Keratinocyte (primary cell): Measurements from ENCODE around the gene PPP1R1C. TPM values are rescaled to one million over a fixed set of nuclear protein-coding genes. Genes with fewer than 3 reads are reported as not detected.

Experiments used
- DNase-seq: peaks from one replicate; pipeline ENCODE4 v3.0.0-alpha.2; 2011; ENCODE audit warnings: low read depth, missing footprints, low spot score
- FAIRE-seq: peaks from 2 replicates; lab custom pipeline; 2011; peaks lifted over from hg19 to GRCh38; lab: Jason Lieb, UNC
- H2AFZ ChIP-seq: 2 replicates; pipeline ENCODE4 v1.6.0; 2012; ENCODE audit warnings: low read length, control low read depth, inconsistent platforms; ENCODE audit not compliant: control insufficient read depth
- H3K27ac ChIP-seq: 2 replicates; pipeline ENCODE4 v1.5.1; 2011; ENCODE audit warnings: low read length; ENCODE audit not compliant: control insufficient read depth, insufficient read depth
- H3K27me3 ChIP-seq: 3 replicates; pipeline ENCODE4 v1.6.0; 2011; ENCODE audit warnings: low read length; ENCODE audit not compliant: control insufficient read depth, insufficient read depth; ENCODE audit errors: extremely low read depth
- H3K36me3 ChIP-seq, 2 experiments: 2 replicates in 1 of 2; 3 replicates in 1 of 2; pipeline ENCODE4 v1.5.1; 2011; ENCODE audit warnings: low read length in 2 of 2, mild to moderate bottlenecking in 1 of 2; ENCODE audit not compliant: control insufficient read depth in 2 of 2, insufficient read depth in 2 of 2; ENCODE audit errors: extremely low read depth in 1 of 2
- H3K4me1 ChIP-seq: 3 replicates; pipeline ENCODE4 v1.5.1; 2011; ENCODE audit warnings: low read length; ENCODE audit not compliant: control insufficient read depth, insufficient read depth; ENCODE audit errors: extremely low read depth
- H3K4me2 ChIP-seq: 3 replicates; pipeline ENCODE4 v1.6.0; 2011; ENCODE audit warnings: low read depth, low read length; ENCODE audit not compliant: control insufficient read depth, insufficient read depth; ENCODE audit errors: extremely low read depth
- H3K4me3 ChIP-seq, 3 experiments: fragments of 200-600 bp in 1 of 3; sonication (generic) in 1 of 3; 2 replicates in 2 of 3; 3 replicates in 1 of 3; pipeline ENCODE4 v1.5.1; 2011 to 2016; ENCODE audit warnings: low read length in 3 of 3, mild to moderate bottlenecking in 3 of 3, control low read depth in 2 of 3, inconsistent platforms in 1 of 3, low read depth in 1 of 3, mixed read lengths in 1 of 3, mixed run types in 1 of 3, moderate library complexity in 1 of 3; ENCODE audit not compliant: control insufficient read depth in 2 of 3, insufficient read depth in 2 of 3; ENCODE audit errors: extremely low read depth in 1 of 3
- H3K79me2 ChIP-seq: 2 replicates; pipeline ENCODE4 v1.6.0; 2012; ENCODE audit warnings: low read length; ENCODE audit not compliant: control insufficient read depth, insufficient read depth
- H3K9ac ChIP-seq: 3 replicates; pipeline ENCODE4 v1.6.0; 2011; ENCODE audit warnings: low read length; ENCODE audit not compliant: control insufficient read depth, insufficient read depth; ENCODE audit errors: extremely low read depth
- H3K9me1 ChIP-seq: 3 replicates; pipeline ENCODE4 v1.6.0; 2011; ENCODE audit warnings: low read length; ENCODE audit not compliant: control insufficient read depth, insufficient read depth; ENCODE audit errors: extremely low read depth
- H3K9me3 ChIP-seq: 2 replicates; pipeline ENCODE4 v1.5.1; 2012; ENCODE audit warnings: low read depth, low read length; ENCODE audit not compliant: control insufficient read depth
- H4K20me1 ChIP-seq: 3 replicates; pipeline ENCODE4 v1.6.0; 2011; ENCODE audit warnings: low read length; ENCODE audit not compliant: control insufficient read depth, insufficient read depth; ENCODE audit errors: extremely low read depth
- CTCF ChIP-seq, 3 experiments: IDR thresholded peaks in 1 of 3; conservative IDR thresholded peaks in 1 of 3; optimal IDR thresholded peaks in 1 of 3; 2 replicates in 2 of 3; 3 replicates in 1 of 3; pipeline versions ENCODE3 to v1.5.1; 2011; ENCODE audit warnings: low read length in 3 of 3, mild to moderate bottlenecking in 3 of 3, moderate library complexity in 2 of 3, control low read depth in 1 of 3, inconsistent platforms in 1 of 3; ENCODE audit not compliant: insufficient read depth in 2 of 3; ENCODE audit errors: extremely low read depth in 1 of 3
- EZH2 ChIP-seq: IDR thresholded peaks from one replicate; pipeline ENCODE4 v1.6.1; 2012; ENCODE audit warnings: inconsistent platforms, mild to moderate bottlenecking, low read length, moderate library complexity
- dilution Hi-C: fragments of 300-500 bp; cut with MboI; formaldehyde crosslinking; loops from one replicate; pipeline ENCODE4 v1.7.0; 2020; ENCODE audit warnings: low sequenced_read_pairs; ENCODE audit not compliant: extremely low pct_ligation_motif_present
- polyA plus RNA-seq, 5 experiments: library from polyadenylated mRNA; depleted of rRNA in 3 of 5; stranded (reverse) in 3 of 5; stranded (forward) in 1 of 5; unstranded in 1 of 5; fragments of >200 nt; gene quantifications; 1 replicate in 1 of 5; 2 replicates in 3 of 5; 3 replicates in 1 of 5; pipeline versions ENCODE4 v1.2.1 to v1.2.3, GENCODE V29; 2011 to 2012; ENCODE audit warnings: missing spikeins in 2 of 5, low read depth in 1 of 5, low replicate concordance in 1 of 5

PPP1R1C gene
- polyA plus RNA-seq, 1 donor (not counting 4 experiments of a cell fraction or from before 2014, with no cell fraction given) = 4.3 TPM

- H4K20me1 ChIP-seq = no peaks in the 10 kb centered on the region
- dilution Hi-C loops = no loop called here
- H3K4me2 ChIP-seq = peak overlapping the region; percentile 11
- FAIRE-seq (no peak), DNase-seq (no peak)
- H3K27ac ChIP-seq = no peak overlapping the region
- H3K4me3 ChIP-seq = no peak overlapping the region
- no peaks in the 10 kb centered on the region for H3K79me2 ChIP-seq
- peak overlapping the region; percentile 37 for H2AFZ ChIP-seq
- no peaks in the 10 kb centered on the region for H3K9me1 ChIP-seq
- no peaks in the 10 kb centered on the region for H3K27me3 ChIP-seq
- no peak overlapping the region for H3K9ac ChIP-seq
- TF ChIP-seq EZH2 = no peak
- TF ChIP-seq CTCF (optimal IDR thresholded peaks at IDR 0.05 in 1 of 3, IDR thresholded peaks at IDR 0.05 in 1 of 3, conservative IDR thresholded peaks at IDR 0.05 in 1 of 3; ENCODE audit: extremely low read depth in 1 of 3, insufficient read depth in 2 of 3, low read length in 3 of 3) = no peak
- H3K36me3 ChIP-seq = no peaks in the 10 kb centered on the region
- H3K4me1 ChIP-seq = peaks cover 21% of the 10 kb centered on the region
- H3K9me3 ChIP-seq = no peaks in the 10 kb centered on the region
These were observed 83.2 kb downstream of the PPP1R1C start for GRCh38 chr2:182068811-182069210.

GRCh38 chr2:182069416-182069815 is 83.8 kb downstream of the PPP1R1C start:
- no peak overlapping the region for H3K4me2 ChIP-seq

More at GRCh38 chr2:182069416-182069815, 83.8 kb downstream of the PPP1R1C start:
- dilution Hi-C loops = no loop called here
- Histone ChIP-seq H3K9ac (no peak overlapping the region), H3K9me1 (no peaks in the 10 kb centered on the region), H3K79me2 (no peaks in the 10 kb centered on the region), H4K20me1 (no peaks in the 10 kb centered on the region), H3K4me3 (no peak overlapping the region), H3K4me1 (peaks cover 21% of the 10 kb centered on the region), H2AFZ (no peak overlapping the region), H3K36me3 (no peaks in the 10 kb centered on the region), H3K27me3 (no peaks in the 10 kb centered on the region), H3K9me3 (no peaks in the 10 kb centered on the region), H3K27ac (no peak overlapping the region)
- FAIRE-seq = no peak
- TF ChIP-seq EZH2 = no peak
- no peak for TF ChIP-seq CTCF (optimal IDR thresholded peaks at IDR 0.05 in 1 of 3, IDR thresholded peaks at IDR 0.05 in 1 of 3, conservative IDR thresholded peaks at IDR 0.05 in 1 of 3; ENCODE audit: extremely low read depth in 1 of 3, insufficient read depth in 2 of 3, low read length in 3 of 3)
- no peak for DNase-seq
